Raji (cell line): ENCODE data around the gene SERPINE3.

Experiments used
- POLR2A ChIP-seq: IDR thresholded peaks from 2 replicates; pipeline ENCODE4 v1.6.1; 2011; ENCODE audit warnings: low read depth, low read length, control low read depth; ENCODE audit not compliant: insufficient read depth

Gene SERPINE3

GRCh38 chr13:51342706-51343105 is 3.2 kb downstream of the SERPINE3 start:
- no peak for TF ChIP-seq POLR2A

- no peak for TF ChIP-seq POLR2A
Measured at GRCh38 chr13:51343475-51343874, 4.0 kb downstream of the SERPINE3 start.

- no peak for TF ChIP-seq POLR2A
Measured at GRCh38 chr13:51346397-51346796, 6.9 kb downstream of the SERPINE3 start.

- no peak for TF ChIP-seq POLR2A
Measured at GRCh38 chr13:51347099-51347498, 7.6 kb downstream of the SERPINE3 start.

GRCh38 chr13:51348069-51348967 is 8.8 kb downstream of the SERPINE3 start:
- no peak for TF ChIP-seq POLR2A

GRCh38 chr13:51349016-51349415 is 9.5 kb downstream of the SERPINE3 start:
- TF ChIP-seq POLR2A, result no peak

- no peak for TF ChIP-seq POLR2A
Measured at GRCh38 chr13:51355217-51355616, 15.7 kb downstream of the SERPINE3 start.

- no peak for TF ChIP-seq POLR2A
Measured at GRCh38 chr13:51357928-51358595, 18.6 kb downstream of the SERPINE3 start.

DNA sequence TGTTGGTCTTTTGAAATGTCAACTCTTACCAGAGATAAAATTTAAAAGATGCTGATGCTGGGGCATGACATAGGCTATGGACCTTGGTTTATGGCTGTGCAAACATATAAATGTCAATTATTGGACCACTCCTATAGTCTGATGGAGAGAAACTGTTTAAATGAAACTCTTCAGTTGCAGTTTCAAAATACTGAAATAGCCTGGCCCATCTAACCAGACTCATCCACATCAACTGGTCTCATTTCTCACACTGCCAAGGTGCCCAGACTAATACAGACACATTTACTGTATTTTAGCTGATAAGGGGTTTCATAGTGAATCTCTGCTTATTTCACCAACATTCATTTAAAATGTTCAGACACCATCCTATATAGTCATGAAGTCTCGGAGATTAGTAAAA is 19.9 kb downstream of the SERPINE3 start:
- TF ChIP-seq POLR2A, result no peak

- no peak for TF ChIP-seq POLR2A
Measured at GRCh38 chr13:51360489-51360888, 21.0 kb downstream of the SERPINE3 start.

DNA sequence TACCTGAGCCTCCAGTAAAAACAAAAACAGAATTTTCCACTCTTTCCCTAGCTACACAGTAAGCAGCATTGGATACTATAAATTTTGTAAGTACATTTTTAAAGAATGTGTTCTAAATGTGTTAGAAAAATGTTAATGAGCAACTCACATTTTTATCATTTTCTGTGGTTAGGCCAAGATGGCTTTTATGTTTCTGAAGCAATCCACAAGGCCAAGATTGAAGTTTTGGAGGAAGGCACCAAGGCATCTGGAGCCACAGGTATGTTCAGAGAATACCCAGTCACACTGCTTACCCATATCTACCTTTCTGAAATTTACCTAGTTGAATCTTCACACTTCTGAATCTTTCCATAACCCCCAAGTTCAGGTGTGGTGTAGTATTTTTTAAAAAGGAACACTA is 21.6 kb downstream of the SERPINE3 start:
- no peak for TF ChIP-seq POLR2A

GRCh38 chr13:51363625-51364024 is 24.1 kb downstream of the SERPINE3 start:
- no peak for TF ChIP-seq POLR2A

- TF ChIP-seq POLR2A, result no peak
Measured at GRCh38 chr13:51364404-51365008, 25.0 kb downstream of the SERPINE3 start.

- no peak for TF ChIP-seq POLR2A
Measured at GRCh38 chr13:51370116-51370515, 30.6 kb downstream of the SERPINE3 start.

GRCh38 chr13:51370811-51371210 is 31.3 kb downstream of the SERPINE3 start:
- no peak for TF ChIP-seq POLR2A
